ENCODE results near the gene CALM3.

CALM3 gene

GRCh38 chr19:46600384-46601317, 479 bp upstream of the CALM3 start:
- no peak for TF ChIP-seq CTCF (conservative IDR thresholded peaks at IDR 0.05; ENCODE audit: low read length)
- H3K4me3 ChIP-seq (ENCODE audit: low read length) = peak overlapping the region; percentile 96
- DNase-seq (ENCODE audit: low read depth) = peak; percentile 98

- DNase-seq (ENCODE audit: low read depth) = no peak
- no peak for TF ChIP-seq CTCF (conservative IDR thresholded peaks at IDR 0.05; ENCODE audit: low read length)
- H3K4me3 ChIP-seq (ENCODE audit: low read length) = peak overlapping the region; percentile 96
These were observed 1.5 kb downstream of the CALM3 start for GRCh38 chr19:46602392-46603194.

GRCh38 chr19:46603195-46603637, 2.1 kb downstream of the CALM3 start:
- peak overlapping the region; percentile 96 for H3K4me3 ChIP-seq (ENCODE audit: low read length)
- DNase-seq (ENCODE audit: low read depth) = no peak
- TF ChIP-seq CTCF (conservative IDR thresholded peaks at IDR 0.05; ENCODE audit: low read length) = no peak

GRCh38 chr19:46603752-46604231, 2.7 kb downstream of the CALM3 start:
- no peak for TF ChIP-seq CTCF (conservative IDR thresholded peaks at IDR 0.05; ENCODE audit: low read length)
- H3K4me3 ChIP-seq (ENCODE audit: low read length) = peak overlapping the region; percentile 96
- no peak for DNase-seq (ENCODE audit: low read depth)

GRCh38 chr19:46604781-46605355, 3.7 kb downstream of the CALM3 start:
- 0 out of 2 replicates have a peak, but pooled peaks have one; percentile 14 for TF ChIP-seq CTCF (conservative IDR thresholded peaks at IDR 0.05; ENCODE audit: low read length)
- DNase-seq (ENCODE audit: low read depth) = no peak
- no peak overlapping the region; the same call in 1 of the 2 replicates for H3K4me3 ChIP-seq (ENCODE audit: low read length)

- DNase-seq (ENCODE audit: low read depth) = no peak
- no peak overlapping the region; the same call in 1 of the 2 replicates for H3K4me3 ChIP-seq (ENCODE audit: low read length)
- TF ChIP-seq CTCF (conservative IDR thresholded peaks at IDR 0.05; ENCODE audit: low read length) = no peak
These were observed 4.3 kb downstream of the CALM3 start for GRCh38 chr19:46605356-46605821.

Measured in AG10803 (cell line).